HG03064 (cell line): ENCODE measurements around the gene PUS1.

Experiments
- ATAC-seq: cut with Tn5 transposase; IDR thresholded peaks from one replicate; pipeline ENCODE4 v1.9.1; 2021; ENCODE audit warnings: low read depth; ENCODE audit not compliant: unreplicated experiment

PUS1 gene

GRCh38 chr12:131915000-131915689 is 13.9 kb upstream of the PUS1 start:
- no peak for ATAC-seq

DNA sequence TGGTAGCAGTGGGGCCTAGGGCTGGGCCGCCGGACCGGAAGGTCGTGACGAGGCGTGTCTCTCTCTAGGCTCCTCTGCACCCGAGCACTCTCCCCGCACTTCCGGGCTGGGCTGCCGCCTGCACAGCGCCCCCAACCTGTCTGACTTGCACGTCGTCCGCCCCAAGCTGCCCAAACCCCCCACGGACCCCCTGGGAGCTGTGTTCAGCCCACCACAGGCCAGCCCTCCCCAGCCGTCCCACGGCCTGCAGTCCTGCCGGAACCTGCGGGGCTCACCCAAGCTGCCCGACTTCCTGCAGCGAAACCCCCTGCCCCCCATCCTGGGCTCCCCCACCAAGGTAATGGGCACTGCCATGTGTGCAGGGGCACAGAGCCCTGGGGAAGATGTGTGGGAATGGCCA is 13.3 kb upstream of the PUS1 start:
- no peak for ATAC-seq

DNA sequence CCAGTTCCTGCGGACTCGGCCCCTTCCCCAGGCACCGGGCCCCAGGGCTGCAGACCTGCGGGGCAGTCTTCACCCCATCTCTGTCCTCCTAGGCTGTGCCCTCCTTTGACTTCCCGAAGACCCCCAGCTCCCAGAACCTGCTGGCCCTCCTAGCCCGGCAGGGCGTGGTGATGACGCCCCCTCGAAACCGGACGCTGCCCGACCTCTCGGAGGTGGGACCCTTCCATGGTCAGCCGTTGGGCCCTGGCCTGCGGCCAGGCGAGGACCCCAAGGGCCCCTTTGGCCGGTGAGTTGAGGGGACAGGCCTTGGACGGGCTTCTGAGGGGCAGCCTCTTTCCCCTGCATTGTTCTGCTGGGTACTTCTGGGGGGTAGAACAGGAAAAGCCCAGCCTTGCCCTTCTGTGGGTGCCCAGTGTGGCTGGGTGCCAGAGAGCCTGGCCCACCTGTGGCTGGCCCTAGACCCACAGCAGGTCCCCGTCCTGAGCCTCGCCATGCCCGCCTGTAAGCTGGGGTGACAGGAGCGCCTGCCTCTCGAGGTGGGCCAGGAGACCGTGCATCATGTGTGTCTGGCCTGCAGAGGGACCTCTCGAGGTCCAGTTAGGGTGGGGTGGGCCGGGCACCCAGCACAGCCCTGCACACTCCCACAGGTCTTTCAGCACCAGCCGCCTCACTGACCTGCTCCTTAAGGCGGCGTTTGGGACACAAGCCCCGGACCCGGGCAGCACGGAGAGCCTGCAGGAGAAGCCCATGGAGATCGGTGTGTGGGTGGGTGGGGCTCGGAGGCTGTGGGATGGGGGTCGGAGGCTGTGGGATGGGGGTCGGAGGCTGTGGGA is 12.6 kb upstream of the PUS1 start:
- ATAC-seq: no peak

DNA sequence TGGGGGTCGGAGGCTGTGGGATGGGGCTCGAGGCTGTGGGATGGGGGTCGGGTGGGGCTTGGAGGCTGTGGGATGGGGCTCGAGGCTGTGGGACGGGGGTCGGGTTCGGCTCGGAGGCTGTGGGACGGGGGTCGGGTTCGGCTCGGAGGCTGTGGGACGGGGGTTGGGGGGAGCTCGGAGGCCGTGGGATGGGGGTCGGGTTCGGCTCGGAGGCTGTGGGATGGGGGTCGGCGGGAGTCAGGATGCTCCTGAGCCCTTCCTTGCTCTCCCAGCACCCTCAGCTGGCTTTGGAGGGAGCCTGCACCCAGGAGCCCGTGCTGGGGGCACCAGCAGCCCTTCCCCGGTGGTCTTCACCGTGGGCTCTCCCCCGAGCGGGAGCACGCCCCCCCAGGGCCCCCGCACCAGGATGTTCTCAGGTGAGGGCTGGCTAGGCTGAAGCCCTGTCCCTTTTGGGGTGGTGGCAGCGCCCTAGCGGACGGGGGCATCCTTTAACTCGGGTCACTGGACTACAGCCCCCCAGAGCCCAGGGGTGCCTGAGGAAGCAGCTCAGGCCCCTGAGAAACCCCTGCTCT is 11.9 kb upstream of the PUS1 start:
- ATAC-seq: no peak

DNA sequence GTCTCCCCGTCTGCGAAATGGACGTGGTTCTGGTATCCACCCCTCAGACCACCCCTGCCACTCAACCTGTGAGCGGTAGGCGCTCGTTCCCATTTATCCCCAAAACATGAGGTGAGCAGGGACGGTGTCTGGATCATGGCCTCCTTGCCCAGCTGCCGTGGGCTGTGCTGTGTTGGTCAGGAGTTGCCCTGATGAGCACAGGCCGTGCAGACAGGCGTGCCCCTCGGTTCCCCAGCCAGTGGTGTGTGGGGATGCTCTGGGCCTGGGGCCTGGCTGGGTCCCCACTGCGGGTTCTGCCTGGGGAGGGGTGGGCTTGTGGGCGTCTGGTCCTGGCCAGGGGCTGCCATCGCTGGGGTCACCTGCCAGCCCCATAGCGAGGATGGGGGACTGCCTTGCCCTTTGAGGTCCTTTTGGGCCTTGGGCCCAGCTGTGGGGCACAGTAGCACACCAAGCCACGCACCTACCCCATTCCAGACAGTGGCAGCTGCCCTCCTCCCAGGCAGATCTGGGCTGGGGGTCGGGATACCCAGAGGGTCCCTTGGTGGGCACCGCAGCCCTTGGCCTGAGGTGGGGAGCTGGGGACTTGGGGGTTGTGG is 11.3 kb upstream of the PUS1 start:
- no peak for ATAC-seq

- ATAC-seq: no peak
Measured at GRCh38 chr12:131918311-131919050, 10.6 kb upstream of the PUS1 start.

- ATAC-seq: no peak
Measured at GRCh38 chr12:131919051-131919347, 10.1 kb upstream of the PUS1 start.

DNA sequence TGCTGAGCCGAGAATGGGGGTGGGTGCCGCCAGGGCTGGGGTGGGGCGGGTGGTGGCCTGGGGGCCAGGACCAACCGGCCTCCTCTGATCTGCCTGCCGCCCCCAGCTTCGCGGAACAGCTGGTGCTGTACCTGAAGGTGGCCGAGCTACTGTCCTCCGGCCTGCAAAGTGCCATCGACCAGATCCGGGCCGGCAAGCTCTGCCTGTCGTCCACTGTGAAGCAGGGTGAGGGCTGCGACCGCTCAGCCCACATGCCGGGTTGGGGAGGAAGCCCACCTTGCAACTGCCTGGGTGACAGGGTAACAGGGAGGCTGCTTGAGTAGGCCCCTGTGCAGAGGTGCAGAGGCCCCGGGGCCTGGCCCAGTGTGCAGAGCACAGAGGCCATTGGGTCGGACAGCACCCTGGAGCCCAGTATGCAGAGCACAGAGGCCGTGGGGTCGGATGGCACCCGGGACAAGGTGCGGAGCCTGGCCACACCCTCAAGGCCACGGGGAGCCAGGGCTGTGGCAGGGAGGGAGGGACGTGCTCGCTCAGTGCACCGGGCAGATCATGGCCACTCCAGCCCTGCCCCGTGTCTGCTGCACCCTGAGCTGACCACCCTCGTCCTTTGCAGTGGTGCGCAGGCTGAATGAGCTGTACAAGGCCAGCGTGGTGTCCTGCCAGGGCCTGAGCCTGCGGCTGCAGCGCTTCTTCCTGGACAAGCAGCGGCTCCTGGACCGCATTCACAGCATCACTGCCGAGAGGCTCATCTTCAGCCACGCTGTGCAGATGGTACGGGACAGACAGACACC is 9.5 kb upstream of the PUS1 start:
- ATAC-seq: no peak

GRCh38 chr12:131920157-131920508 is 8.9 kb upstream of the PUS1 start:
- ATAC-seq: no peak

GRCh38 chr12:131920902-131921840 is 7.9 kb upstream of the PUS1 start:
- no peak for ATAC-seq

- no peak for ATAC-seq
Measured at GRCh38 chr12:131921866-131922769, 7.0 kb upstream of the PUS1 start.

DNA sequence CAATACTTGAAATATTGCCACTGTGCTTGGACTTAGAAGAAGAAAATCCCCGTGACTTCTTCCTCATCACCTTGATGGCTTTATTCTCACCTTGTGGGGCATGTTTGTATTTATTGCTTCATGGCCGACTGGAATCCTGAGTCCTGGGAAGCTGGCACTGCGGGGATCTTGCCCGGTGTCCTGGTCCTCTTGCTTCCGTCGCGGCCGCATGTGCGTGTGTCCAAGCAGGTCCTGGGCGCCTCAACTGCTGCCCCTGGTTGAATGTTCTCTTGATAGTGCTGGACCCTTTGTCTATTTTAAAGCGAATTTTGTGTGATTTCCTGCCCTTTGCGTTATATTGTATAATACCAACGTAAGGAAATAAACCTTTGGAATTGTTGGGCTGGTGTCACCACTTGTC is 6.3 kb upstream of the PUS1 start:
- ATAC-seq: no peak

DNA sequence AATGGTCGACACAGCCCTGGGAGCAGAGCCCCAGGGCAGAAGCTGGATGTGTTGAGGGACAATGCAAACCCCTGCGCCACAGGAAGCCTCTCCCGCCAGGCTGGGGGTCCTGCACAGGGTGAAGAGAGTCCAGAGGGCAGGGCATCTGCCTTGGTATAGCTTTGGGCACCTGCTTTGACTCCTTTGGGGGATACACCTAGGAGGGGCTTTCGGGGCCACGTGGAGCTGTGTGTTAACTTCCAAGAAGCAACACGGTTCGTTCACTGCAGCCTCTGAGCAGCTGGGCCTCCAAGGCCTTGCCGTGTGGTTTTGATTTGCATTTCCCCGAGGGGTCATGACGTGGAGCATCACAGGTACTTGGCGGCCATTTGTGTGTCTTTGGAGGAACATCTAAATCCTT is 5.8 kb upstream of the PUS1 start:
- peak; percentile 65 for ATAC-seq

DNA sequence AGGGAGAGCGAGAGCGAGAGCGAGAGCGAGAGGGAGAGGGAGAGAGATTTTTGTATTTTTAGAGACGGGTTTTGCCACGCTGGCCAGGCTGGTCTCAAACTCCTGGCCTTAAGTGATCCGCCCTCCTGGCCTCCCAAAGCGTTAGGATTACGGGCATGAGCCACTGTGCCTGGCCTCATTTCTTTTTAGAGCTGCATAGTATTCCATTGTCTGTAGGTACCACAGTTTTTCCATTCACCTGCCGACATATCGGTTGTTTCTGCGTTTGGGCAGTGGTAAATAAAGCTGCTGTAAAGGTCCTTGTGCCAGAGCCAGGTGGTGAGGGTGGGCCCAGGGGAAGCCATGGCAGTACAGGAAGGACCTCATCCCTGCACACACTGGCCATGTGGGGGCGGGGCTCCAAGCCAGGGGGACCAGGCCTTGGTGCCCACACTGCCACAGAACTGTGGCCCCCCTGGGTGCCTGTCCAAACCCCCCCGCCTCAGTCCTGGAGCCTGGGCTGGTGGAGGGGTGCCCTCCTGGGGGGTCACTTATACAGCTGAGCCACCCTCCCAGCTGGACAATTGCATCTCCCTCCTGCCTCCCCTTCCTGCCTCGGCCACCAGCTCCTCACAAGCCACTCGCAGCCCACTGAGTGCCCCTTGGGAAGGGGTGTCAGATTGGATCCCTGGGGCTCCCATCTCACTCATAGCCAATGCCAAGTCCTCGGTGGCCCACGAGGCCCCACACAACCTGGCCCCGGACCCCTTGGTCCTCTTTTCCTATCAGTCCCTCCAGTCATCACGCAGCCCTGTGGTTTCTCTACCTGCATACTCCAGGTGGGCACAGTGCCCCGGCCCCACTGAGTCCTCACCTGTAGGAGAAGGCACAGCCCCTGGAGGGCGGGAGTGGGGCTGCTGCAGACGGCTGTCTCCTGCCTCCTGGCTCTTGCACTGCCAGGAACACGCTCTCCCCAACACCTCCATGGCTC is 1.7 kb upstream of the PUS1 start:
- no peak for ATAC-seq

DNA sequence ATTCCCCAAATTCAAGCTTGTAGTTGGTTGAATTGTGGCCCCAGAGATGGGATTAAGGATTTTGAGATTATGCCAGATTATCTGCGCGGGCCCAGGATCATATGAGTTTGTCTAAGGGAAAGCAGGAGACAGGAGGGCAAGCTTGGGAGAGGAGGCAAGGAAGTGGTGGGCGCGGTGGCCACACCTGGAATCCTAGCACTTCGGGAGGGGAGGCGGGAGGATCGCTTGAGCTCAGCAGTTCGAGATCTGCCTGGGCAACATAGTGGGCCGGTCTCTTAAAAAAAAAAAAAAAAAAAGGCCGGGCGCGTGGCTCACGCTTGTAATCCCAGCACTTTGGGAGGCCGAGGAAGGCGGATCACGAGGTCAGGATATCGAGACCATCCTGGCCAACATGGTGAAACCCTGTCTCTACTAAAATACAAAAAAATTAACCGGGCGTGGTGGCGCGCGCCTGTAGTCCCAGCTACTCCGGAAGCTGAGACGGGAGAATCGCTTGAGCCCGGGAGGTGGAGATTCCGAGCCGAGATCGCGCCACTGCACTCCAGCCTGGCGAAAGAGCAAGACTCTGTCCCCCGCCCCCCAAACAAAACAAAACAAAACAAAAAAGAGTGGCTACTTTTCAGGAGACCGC is 881 bp upstream of the PUS1 start:
- ATAC-seq: no peak

- ATAC-seq: no peak
Measured at GRCh38 chr12:131929581-131930456, 743 bp downstream of the PUS1 start.
